ENCODE data around the gene GPR42.
"Not testable (repeated sequence)": the region's sequence is repeated elsewhere in the genome, so short reads cannot be mapped to it uniquely, and the experiment has no call there.

GPR42 gene

GRCh38 chr19:35363711-35364425 lies 7.0 kb upstream of the GPR42 start:
- no peak for DNase-seq

GRCh38 chr19:35365303-35365702 lies 5.6 kb upstream of the GPR42 start:
- no peak for DNase-seq

GRCh38 chr19:35368378-35368777 lies 2.5 kb upstream of the GPR42 start:
- no peak for DNase-seq

GRCh38 chr19:35369522-35369921 lies 1.3 kb upstream of the GPR42 start:
- no peak for DNase-seq

GRCh38 chr19:35373492-35373891 lies 2.6 kb downstream of the GPR42 start:
- DNase-seq = no peak

- DNase-seq = not testable (repeated sequence)
Measured at GRCh38 chr19:35374031-35374430, 3.2 kb downstream of the GPR42 start.

GRCh38 chr19:35375505-35376307 lies 4.8 kb downstream of the GPR42 start:
- no peak for DNase-seq

GRCh38 chr19:35377656-35378055 lies 6.8 kb downstream of the GPR42 start:
- DNase-seq = no peak

GRCh38 chr19:35378356-35378755 lies 7.5 kb downstream of the GPR42 start:
- DNase-seq = no peak

- not testable (repeated sequence) for DNase-seq
Measured at GRCh38 chr19:35379545-35379944, 8.7 kb downstream of the GPR42 start.

- no peak for DNase-seq
Measured at GRCh38 chr19:35379992-35380391, 9.1 kb downstream of the GPR42 start.

- DNase-seq = no peak
Measured at GRCh38 chr19:35380450-35381124, 9.7 kb downstream of the GPR42 start.

GRCh38 chr19:35381318-35381717 lies 10.4 kb downstream of the GPR42 start:
- no peak for DNase-seq

- no peak for DNase-seq
Measured at GRCh38 chr19:35381926-35382325, 11.1 kb downstream of the GPR42 start.

GRCh38 chr19:35383536-35383935 lies 12.7 kb downstream of the GPR42 start:
- no peak for DNase-seq

- DNase-seq = no peak
Measured at GRCh38 chr19:35388277-35389054, 17.6 kb downstream of the GPR42 start.

GRCh38 chr19:35389192-35389861 lies 18.5 kb downstream of the GPR42 start:
- DNase-seq = no peak

GRCh38 chr19:35392742-35393715 lies 22.2 kb downstream of the GPR42 start:
- no peak for DNase-seq

GRCh38 chr19:35395382-35396199 lies 24.7 kb downstream of the GPR42 start:
- DNase-seq = no peak

GRCh38 chr19:35396240-35396885 lies 25.5 kb downstream of the GPR42 start:
- no peak for DNase-seq
